GM18502 (cell line): ENCODE measurements around the gene VTI1A.
"Not testable (repeated sequence)": the region's sequence is repeated elsewhere in the genome, so short reads cannot be mapped to it uniquely, and the experiment has no call there.

Source experiments
- ATAC-seq: cut with Tn5 transposase; IDR thresholded peaks from one replicate; pipeline ENCODE4 v1.9.1; 2021; ENCODE audit warnings: mild to moderate bottlenecking; ENCODE audit not compliant: unreplicated experiment, poor library complexity

The VTI1A gene

GRCh38 chr10:112583236-112583939 lies 136.4 kb downstream of the VTI1A start:
- ATAC-seq, result no peak

GRCh38 chr10:112584276-112584675 lies 137.3 kb downstream of the VTI1A start:
- ATAC-seq, result no peak

- no peak for ATAC-seq
These were observed 138.1 kb downstream of the VTI1A start for GRCh38 chr10:112585126-112585525.

GRCh38 chr10:112585960-112586359 lies 138.9 kb downstream of the VTI1A start:
- ATAC-seq, result no peak

DNA sequence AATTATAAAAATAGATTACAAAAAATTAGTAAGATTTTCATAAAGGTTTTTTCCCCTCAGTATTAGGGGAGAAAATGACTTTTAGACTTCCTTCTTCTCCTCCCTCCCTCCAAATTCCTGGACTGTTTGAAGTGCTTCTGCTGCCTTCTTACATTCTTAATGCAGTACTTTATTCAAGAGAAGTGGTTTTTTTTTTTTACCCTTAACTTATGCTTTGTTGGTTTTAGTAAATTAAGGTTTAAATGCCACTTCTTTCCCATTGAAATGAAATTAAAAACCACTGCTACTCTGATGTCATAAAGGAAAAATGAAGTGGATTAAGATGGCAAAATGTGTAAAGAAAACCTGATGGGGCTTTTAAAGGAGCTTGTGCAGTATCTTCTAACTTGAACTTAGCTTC lies 140.7 kb downstream of the VTI1A start:
- ATAC-seq, result no peak

- ATAC-seq, result no peak
These were observed 141.4 kb downstream of the VTI1A start for GRCh38 chr10:112588225-112588990.

- ATAC-seq, result no peak
These were observed 142.1 kb downstream of the VTI1A start for GRCh38 chr10:112589081-112589480.

DNA sequence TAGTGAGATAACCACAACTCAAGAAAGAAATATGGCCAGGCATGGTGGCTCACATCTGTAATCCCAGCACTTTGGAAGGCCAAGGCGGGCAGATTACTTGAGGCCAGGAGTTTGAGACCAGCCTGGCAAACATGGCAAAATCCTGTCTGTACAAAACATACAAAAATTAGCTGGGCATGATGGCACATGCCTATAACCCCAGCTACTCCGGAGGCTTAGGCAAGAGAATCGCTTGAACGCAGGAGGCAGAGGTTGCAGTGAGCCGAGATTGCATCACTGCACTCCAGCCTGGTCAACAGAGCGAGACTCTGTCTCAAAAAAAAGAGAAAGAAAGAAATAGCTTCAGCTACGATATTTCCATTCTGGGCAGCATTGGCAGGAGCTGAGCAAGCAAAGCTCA lies 143.8 kb downstream of the VTI1A start:
- not testable (repeated sequence) for ATAC-seq

- no peak for ATAC-seq
These were observed 146.0 kb downstream of the VTI1A start for GRCh38 chr10:112593023-112593422.

GRCh38 chr10:112601214-112602090 lies 154.4 kb downstream of the VTI1A start:
- ATAC-seq, result no peak

GRCh38 chr10:112603062-112603461 lies 156.0 kb downstream of the VTI1A start:
- no peak for ATAC-seq

- ATAC-seq, result no peak
These were observed 158.0 kb downstream of the VTI1A start for GRCh38 chr10:112605063-112605462.

DNA sequence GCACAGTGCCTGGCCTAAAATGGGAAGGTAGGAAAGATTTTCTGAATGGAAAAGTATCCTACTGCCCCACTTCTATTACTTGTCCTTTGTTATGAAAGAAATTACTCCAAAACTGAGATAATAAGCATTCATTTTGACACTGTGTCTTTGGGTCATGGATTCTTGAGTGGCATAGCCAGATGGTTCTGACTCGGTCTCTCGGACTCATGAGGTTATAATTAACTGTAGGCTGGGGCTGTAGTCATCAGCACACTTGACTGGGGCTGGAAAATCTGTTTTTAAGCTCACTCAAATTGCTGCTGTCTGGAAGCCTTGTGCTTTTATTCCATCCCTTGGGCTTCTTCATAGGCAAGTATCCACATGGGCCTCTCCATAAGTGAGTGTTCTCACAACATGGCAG lies 160.5 kb downstream of the VTI1A start:
- ATAC-seq, result no peak

DNA sequence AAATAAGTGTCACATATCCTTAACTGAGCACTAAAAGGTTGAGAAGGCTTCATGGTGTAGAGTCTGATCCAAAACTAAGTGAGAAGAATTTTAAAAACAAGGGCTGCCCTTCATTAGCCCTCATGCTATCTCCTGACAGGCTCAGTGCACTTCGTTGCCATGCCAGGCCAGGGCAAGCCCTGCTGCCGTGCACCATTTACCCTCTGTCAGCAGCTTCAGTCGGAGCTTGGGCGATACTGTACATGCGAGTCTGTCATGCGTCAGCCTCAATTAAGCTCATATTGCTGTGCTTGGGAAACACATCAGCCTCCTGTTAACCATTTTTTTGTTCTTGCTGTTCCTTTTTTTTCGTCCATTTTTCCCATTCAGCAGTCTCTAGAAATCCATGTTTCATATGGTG lies 166.6 kb downstream of the VTI1A start:
- no peak for ATAC-seq

DNA sequence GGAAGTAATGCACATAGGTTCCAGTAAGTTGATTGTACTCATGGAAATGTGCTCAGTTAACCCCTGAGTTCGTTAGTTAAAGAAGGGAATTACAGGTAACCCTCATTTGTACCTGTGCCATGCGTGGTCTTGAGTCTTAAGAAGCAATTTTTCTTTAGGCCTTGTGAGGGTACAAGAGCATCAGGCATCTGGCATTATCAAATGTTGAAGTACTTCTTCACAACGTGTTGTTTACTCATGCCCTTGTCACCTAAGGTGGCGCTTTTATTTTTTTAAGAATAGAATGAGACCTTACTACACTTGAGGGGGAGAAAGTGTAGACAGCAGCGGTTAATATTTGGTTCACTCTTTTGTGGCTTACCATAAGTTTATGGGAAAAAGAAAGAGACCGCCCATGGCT lies 167.1 kb downstream of the VTI1A start:
- ATAC-seq, result no peak

GRCh38 chr10:112614586-112614985 lies 167.6 kb downstream of the VTI1A start:
- no peak for ATAC-seq

- no peak for ATAC-seq
These were observed 168.3 kb downstream of the VTI1A start for GRCh38 chr10:112615269-112615668.

- ATAC-seq, result no peak
These were observed 169.6 kb downstream of the VTI1A start for GRCh38 chr10:112616647-112617046.

DNA sequence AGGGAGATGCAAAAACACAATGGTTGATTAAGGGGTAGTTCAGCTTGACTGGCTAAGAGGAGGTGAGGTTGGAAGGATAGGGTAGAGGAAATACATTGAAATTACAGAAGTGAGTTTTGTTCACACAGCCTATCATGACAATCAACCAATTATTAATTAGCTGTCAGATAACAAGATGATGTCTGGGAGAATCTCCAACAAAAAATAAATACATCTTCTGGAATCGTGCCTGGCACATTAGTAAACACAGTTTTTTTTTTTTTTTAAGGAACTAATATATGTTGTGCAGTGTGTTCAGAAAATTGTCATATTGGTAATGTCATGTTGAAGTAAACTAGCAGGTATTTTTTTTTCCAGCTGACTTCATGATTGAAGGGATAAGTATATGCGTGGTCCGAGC lies 171.8 kb downstream of the VTI1A start:
- ATAC-seq, result no peak

GRCh38 chr10:112619556-112619955 lies 172.5 kb downstream of the VTI1A start:
- no peak for ATAC-seq

DNA sequence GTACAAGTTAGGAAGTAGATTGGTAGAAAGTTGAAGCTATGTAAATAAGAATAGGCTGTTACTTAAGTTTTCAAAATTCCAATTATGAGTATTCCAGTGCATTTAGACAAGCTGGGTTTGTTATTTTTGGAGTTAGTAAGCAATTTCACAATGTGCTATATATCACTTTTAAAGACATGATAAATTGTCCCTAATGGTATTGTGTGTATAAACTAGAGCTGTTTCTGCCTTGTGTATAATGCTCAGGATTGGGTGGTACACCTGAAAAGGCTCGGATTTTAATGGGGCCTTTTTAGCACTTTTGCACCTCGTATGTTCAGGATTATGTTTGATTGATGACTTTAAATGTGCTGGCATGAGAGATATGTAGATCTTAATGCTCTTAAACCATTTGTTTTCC lies 175.8 kb downstream of the VTI1A start:
- no peak for ATAC-seq
